Right cardiac atrium (tissue), 5 donors: ENCODE measurements around the gene C10orf53. TPM values are rescaled to one million over a fixed set of nuclear protein-coding genes. Genes with fewer than 3 reads are reported as not detected.

Source experiments
- ATAC-seq, 2 donors: fragments of 200-7000 bp; cut with Tn5 transposase; one replicate each; pipeline versions ENCODE4 v1.8.0 to v1.9.1; 2020; ENCODE audit warnings: moderate library complexity in 2 of 2, mild to moderate bottlenecking in 1 of 2
- DNase-seq, 3 donors: peaks; one replicate each; pipeline ENCODE4 v3.0.0-alpha.2; 2020
- H3K27ac ChIP-seq: one replicate; pipeline ENCODE4 v1.5.1; 2013; ENCODE audit warnings: mild to moderate bottlenecking, low read length, control low read depth, moderate library complexity
- H3K27me3 ChIP-seq: one replicate; pipeline ENCODE4 v1.6.1; 2013; ENCODE audit not compliant: control insufficient read depth, insufficient read depth
- H3K4me1 ChIP-seq: one replicate; pipeline ENCODE4 v1.6.1; 2013; ENCODE audit warnings: low read length; ENCODE audit not compliant: control insufficient read depth, insufficient read depth
- H3K4me3 ChIP-seq: one replicate; pipeline ENCODE4 v1.5.1; 2013; ENCODE audit warnings: low read length, control low read depth
- H3K9me3 ChIP-seq: one replicate; pipeline ENCODE4 v1.6.1; 2013; ENCODE audit warnings: low read length; ENCODE audit not compliant: control insufficient read depth
- WGBS: extraction: QIAGEN DNeasy Blood & Tissue Kit; methylation state at CpG from one replicate; pipeline ENCODE4 v1.1.7; 2013; 5-methylcytosine and 5-hydroxymethylcytosine counted together
- intact Hi-C, 4 donors: fragments of 100-400 bp; cut with DNase I; formaldehyde crosslinking; loops; one replicate each; pipeline versions ENCODE4 v1.11.0 to v1.14.0; 2022 to 2023
- polyA plus RNA-seq: library from polyadenylated mRNA; stranded (reverse); fragments of 200-250 nt; gene quantifications from one replicate; pipeline ENCODE4 v1.2.3, GENCODE V29; 2013
- total RNA-seq, 4 donors: library from RNA; stranded (reverse); fragmentation: NEBNext Ultra II Directional; extraction: Animal tissue kit (Norgen Biotek cat#: 25700); gene quantifications; one replicate each; pipeline ENCODE4 v1.2.1, GENCODE V29; 2021
- donor health status: healthy with polysubstance abuse.
- donor health status: DM: no; HTN: yes; CAD: no.
- donor health status: DM: no; HTN: no; CAD: no.
- donor health status: DM: no; HTN: yes; CAD: no; lungs with severe emphysema.
- donor health status: DM: yes; HTN: yes; CAD: no.

The C10orf53 gene
- total and polyA plus RNA-seq, 5 donors = not detected

GRCh38 chr10:49740346-49741107 lies 61.1 kb downstream of the C10orf53 start:
- no peak for DNase-seq
- no peak for ATAC-seq
- Histone ChIP-seq H3K4me1 (no peaks in the 10 kb centered on the region), H3K27ac (no peak overlapping the region), H3K4me3 (no peak overlapping the region), H3K27me3 (no peaks in the 10 kb centered on the region), H3K9me3 (no peaks in the 10 kb centered on the region)
- WGBS = 88% methylated on average over 16 of the region's 16 CpGs
- intact Hi-C loops = no loop called here

- 73% methylated on average over 7 of the region's 7 CpGs for WGBS
- intact Hi-C loops = no loop called here
- no peak for ATAC-seq
Observed at GRCh38 chr10:49741108-49741995, 61.9 kb downstream of the C10orf53 start.

GRCh38 chr10:49742683-49743463 lies 63.4 kb downstream of the C10orf53 start:
- H3K27me3 ChIP-seq = no peaks in the 10 kb centered on the region
- no peak for ATAC-seq
- intact Hi-C loops = no loop called here
- H3K27ac ChIP-seq = no peak overlapping the region
- no peak overlapping the region for H3K4me3 ChIP-seq
- no peaks in the 10 kb centered on the region for H3K4me1 ChIP-seq
- 86% methylated on average over 23 of the region's 23 CpGs for WGBS
- no peaks in the 10 kb centered on the region for H3K9me3 ChIP-seq
- DNase-seq = no peak

More at GRCh38 chr10:49741108-49741995, 61.9 kb downstream of the C10orf53 start:
- H3K27me3 ChIP-seq = no peaks in the 10 kb centered on the region
- H3K9me3 ChIP-seq = no peaks in the 10 kb centered on the region
- H3K4me3 ChIP-seq = no peak overlapping the region
- no peak overlapping the region for H3K27ac ChIP-seq
- no peak for DNase-seq
- H3K4me1 ChIP-seq = no peaks in the 10 kb centered on the region

DNA sequence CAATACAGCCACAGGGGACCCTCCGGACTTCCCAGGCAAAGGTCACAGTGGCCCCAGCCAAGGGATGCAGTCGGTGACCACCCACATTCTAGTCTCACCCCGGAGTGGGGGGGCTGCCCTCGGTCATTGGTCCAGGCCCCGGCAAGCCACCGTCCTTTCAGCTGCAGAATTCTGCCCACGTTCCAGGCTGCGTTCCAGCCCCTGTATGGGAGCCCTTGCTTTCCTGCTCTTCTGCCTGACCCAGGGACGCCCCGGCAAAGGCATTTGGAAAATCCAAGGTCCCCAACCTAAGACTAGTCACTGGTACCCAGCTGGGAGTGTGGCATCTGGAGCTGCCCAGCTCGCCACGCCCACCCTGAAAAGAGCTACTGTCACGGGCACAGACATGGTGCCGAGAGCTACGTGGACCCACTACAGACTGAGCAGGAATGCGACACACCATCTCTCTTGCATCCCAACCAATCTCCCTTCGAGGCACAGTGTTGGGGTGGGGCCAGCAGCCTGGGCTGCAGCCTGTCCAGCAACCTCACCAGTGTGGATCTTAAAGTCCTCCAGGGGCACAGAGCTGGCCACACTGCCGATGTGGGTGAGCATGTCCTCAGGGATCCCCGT lies 64.1 kb downstream of the C10orf53 start:
- Histone ChIP-seq H3K9me3 (no peaks in the 10 kb centered on the region), H3K27me3 (no peaks in the 10 kb centered on the region), H3K27ac (no peak overlapping the region), H3K4me1 (no peaks in the 10 kb centered on the region), H3K4me3 (no peak overlapping the region)
- intact Hi-C loops = no loop called here
- DNase-seq = no peak
- WGBS = 85% methylated on average over 19 of the region's 19 CpGs
- ATAC-seq = no peak

- Histone ChIP-seq H3K9me3 (no peaks in the 10 kb centered on the region), H3K27me3 (no peaks in the 10 kb centered on the region), H3K4me3 (no peak overlapping the region), H3K27ac (no peak overlapping the region), H3K4me1 (no peaks in the 10 kb centered on the region)
- DNase-seq (no peak), ATAC-seq (no peak)
- intact Hi-C loops = no loop called here
- WGBS = 78% methylated on average over 6 of the region's 6 CpGs
Observed at GRCh38 chr10:49744091-49744685, 64.7 kb downstream of the C10orf53 start.

- intact Hi-C loops = no loop called here
- no peak overlapping the region for H3K27ac ChIP-seq
- H3K27me3 ChIP-seq = no peaks in the 10 kb centered on the region
- no peaks in the 10 kb centered on the region for H3K4me1 ChIP-seq
- H3K9me3 ChIP-seq = no peaks in the 10 kb centered on the region
- ATAC-seq (no peak), DNase-seq (no peak)
- 83% methylated on average over 13 of the region's 13 CpGs for WGBS
- H3K4me3 ChIP-seq = no peak overlapping the region
Observed at GRCh38 chr10:49744924-49745605, 65.6 kb downstream of the C10orf53 start.

- DNase-seq = no peak
- Histone ChIP-seq H3K27me3 (no peaks in the 10 kb centered on the region), H3K27ac (no peak overlapping the region), H3K4me1 (no peaks in the 10 kb centered on the region), H3K4me3 (no peak overlapping the region), H3K9me3 (no peaks in the 10 kb centered on the region)
- intact Hi-C loops = no loop called here
- ATAC-seq = no peak
- WGBS = 93% methylated on average over 12 of the region's 12 CpGs
Observed at GRCh38 chr10:49745756-49746155, 66.3 kb downstream of the C10orf53 start.

DNA sequence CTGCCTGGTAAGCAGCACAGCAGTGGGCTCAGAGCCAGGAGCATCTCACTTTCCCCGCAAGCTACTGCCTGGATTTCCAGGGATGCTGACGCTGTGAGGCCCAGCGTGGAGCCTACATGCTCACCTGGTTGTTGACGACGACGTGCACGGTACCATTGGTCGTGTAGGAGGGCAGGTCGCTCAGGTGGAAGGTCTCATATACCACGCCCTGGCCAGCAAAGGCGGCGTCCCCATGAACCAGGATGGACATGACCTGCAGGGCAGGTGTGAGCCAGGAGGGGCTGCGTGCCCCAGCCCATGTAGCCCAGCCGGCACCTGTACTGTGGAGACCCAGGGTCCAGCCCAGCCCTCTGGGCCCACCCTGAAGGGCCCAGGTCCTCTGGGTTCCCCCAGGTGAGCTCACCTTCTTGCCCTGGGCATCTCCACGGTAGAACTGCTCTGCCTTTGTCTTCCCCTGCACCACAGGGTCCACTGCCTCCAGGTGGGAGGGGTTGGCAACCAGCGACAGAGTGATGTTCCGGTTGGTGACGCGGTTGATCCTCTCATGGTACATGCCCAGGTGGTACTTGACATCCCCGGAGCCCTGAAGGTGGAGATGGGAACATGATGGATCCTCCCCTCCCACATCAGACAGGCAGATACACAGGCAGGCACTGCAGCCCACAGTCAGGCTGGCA lies 67.3 kb downstream of the C10orf53 start:
- no peak for DNase-seq

More for the DNA sequence above, 67.3 kb downstream of the C10orf53 start:
- intact Hi-C loops = no loop called here
- Histone ChIP-seq H3K27me3 (no peaks in the 10 kb centered on the region), H3K9me3 (no peaks in the 10 kb centered on the region), H3K27ac (no peak overlapping the region), H3K4me3 (no peak overlapping the region), H3K4me1 (no peaks in the 10 kb centered on the region)
- ATAC-seq = no peak
- 92% methylated on average over 20 of the region's 20 CpGs for WGBS
